Activated gamma-delta T cell (primary cell): ENCODE measurements around the gene TXNDC2.

ENCODE experiments used
- DNase-seq: peaks from one replicate; lab custom pipeline; 2025; lab: John Stamatoyannopoulos, UW

Gene TXNDC2

GRCh38 chr18:9913526-9914333, 28.0 kb downstream of the TXNDC2 start, which contains the start of gene VAPA:
VAPA (plus strand) TSS chr18:9914016; CDS start chr18:9914257, 241 bp downstream.
- DNase-seq: peak; percentile 92

GRCh38 chr18:9914334-9914583, 28.5 kb downstream of the TXNDC2 start:
- DNase-seq: no peak

- DNase-seq: peak; percentile 71
Measured at GRCh38 chr18:9914584-9915290, 29.0 kb downstream of the TXNDC2 start.

GRCh38 chr18:9915291-9916076, 29.7 kb downstream of the TXNDC2 start:
- DNase-seq: no peak

- no peak for DNase-seq
Measured at GRCh38 chr18:9916077-9916639, 30.4 kb downstream of the TXNDC2 start.

GRCh38 chr18:9916808-9917207, 31.0 kb downstream of the TXNDC2 start:
- DNase-seq: no peak

- DNase-seq: no peak
Measured at GRCh38 chr18:9918016-9918680, 32.4 kb downstream of the TXNDC2 start.

GRCh38 chr18:9919564-9920232, 33.9 kb downstream of the TXNDC2 start:
- DNase-seq: no peak

- no peak for DNase-seq
Measured at GRCh38 chr18:9922592-9923311, 37.0 kb downstream of the TXNDC2 start.

GRCh38 chr18:9924371-9924943, 38.7 kb downstream of the TXNDC2 start:
- DNase-seq: no peak

- DNase-seq: no peak
Measured at GRCh38 chr18:9925369-9925768, 39.6 kb downstream of the TXNDC2 start.

GRCh38 chr18:9925795-9926194, 40.0 kb downstream of the TXNDC2 start:
- DNase-seq: no peak

GRCh38 chr18:9926223-9926894, 40.6 kb downstream of the TXNDC2 start:
- DNase-seq: no peak

GRCh38 chr18:9926977-9927376, 41.2 kb downstream of the TXNDC2 start:
- DNase-seq: no peak

- no peak for DNase-seq
Measured at GRCh38 chr18:9927392-9928063, 41.8 kb downstream of the TXNDC2 start.

GRCh38 chr18:9928646-9929259, 43.0 kb downstream of the TXNDC2 start:
- no peak for DNase-seq

- DNase-seq: no peak
Measured at GRCh38 chr18:9930299-9930884, 44.6 kb downstream of the TXNDC2 start.

GRCh38 chr18:9931146-9931545, 45.4 kb downstream of the TXNDC2 start:
- no peak for DNase-seq
